ENCODE results near the gene GGACT.
A peak's percentile ranks its signal among the peaks of the same experiment; 100 is the strongest.
"Not testable (repeated sequence)": the region's sequence is repeated elsewhere in the genome, so short reads cannot be mapped to it uniquely, and the experiment has no call there.

GGACT gene

DNA sequence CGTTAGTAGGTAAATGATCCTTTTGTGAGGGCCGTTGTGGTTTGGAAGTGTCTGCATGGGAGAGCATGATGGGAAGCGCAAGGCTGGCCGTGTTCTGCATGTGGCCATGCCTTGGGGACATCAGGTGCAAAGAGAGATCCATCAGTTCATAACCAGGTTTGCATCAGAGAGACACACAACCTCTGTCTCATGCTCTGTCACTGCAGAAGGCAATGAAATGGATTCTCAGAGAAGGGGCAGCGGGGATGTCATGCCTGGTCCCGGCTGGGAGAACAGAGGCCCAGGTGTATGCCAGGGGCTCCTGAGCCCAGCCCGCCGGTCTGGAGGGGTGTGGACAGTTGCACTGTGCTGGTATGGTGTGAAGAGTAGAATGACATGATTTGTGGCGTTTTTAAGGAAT is 60.2 kb downstream of the GGACT start:
- DNase-seq, result no peak

DNA sequence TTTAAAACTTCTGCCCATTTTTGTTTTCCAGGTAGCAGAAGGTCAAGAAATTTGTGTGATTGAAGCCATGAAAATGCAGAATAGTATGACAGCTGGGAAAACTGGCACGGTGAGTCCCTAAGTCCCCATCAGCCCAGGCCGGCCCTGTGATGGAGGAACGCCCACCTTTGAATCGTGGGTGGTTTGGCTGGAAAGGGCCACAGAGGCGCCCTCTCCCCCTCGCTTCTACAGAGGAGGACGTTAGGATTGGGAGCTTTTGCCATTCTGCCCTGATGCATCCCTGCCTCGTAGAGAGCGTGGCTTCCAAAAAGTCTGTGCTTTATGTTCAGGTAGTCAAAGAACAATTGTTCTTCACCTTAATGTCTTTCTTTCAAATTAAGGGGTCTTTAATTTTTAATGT is 60.9 kb downstream of the GGACT start:
- no peak for DNase-seq

DNA sequence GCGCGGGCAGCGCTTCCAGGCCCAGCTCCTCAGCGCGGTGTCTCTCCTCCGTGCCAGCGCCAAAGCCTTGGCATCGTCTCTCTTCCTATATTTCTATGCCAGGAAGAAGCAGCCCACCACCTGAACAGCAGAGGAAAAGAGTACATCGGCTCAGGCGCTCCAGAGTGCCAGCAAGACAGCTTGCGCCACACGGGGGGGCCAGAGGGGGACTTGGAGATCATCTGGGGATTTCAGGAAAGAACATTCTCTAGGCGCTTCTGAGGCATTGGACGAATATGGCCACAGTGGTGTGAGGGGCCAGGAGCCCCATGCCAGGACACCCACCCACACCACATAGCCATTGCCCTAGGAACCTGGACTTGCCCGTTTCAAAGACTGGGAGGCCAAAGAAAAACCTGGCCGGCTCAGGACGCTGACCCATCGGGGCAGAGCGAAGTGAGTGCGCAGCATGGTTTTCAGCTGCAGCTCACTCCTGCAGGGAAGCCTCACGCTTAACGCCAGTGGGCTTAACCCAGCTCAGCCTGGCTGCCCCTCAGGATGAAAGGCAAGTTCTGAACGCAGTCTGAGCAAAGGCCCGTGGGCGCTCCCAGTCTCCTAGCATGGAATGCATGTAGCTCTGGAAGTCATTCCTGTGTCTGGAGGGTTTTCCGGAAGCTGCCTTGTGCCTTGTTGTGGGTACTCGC is 62.1 kb downstream of the GGACT start:
- no peak for DNase-seq

DNA sequence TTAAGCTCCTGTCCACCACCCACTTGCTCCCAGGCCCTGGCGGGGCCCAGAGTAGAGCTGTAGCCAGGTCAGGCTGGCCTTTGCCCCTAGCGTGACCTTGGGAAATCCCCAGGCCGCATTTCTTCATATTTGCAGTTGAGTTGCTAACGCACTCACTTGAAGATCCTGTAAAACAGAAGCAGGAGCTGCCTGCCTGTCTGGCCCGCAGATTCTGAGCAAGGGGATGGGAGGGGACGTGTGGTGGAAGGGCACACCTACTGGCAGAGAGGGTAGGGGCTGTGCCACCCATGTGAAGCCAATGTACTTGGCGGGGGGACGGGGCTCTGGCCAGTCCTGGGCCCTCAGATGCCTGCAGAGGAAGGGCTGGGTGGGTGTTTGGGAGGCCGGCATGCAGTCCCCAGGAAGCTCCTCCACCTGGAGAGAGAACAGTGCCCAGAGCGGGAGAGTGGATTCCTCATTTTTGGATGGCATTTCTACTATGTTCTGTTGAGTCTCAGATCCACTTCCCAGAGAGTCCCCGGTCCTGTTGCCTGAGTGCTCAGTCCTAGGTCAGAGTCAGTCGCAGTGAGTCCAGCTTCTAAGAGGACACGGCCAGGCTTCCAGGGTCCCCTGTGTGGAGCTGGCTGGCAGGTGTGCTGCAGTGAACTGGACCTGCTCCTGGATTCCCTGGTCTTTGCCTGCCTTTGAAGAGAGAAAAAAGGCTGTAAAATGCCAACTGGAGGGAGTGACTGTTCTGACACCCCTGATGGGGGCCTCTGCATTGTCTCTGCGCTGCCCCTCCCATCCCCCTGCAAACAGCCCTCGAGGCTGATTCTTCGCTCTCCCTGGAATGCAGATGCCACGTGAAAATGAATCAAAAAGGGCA is 62.9 kb downstream of the GGACT start:
- DNase-seq, result no peak

DNA sequence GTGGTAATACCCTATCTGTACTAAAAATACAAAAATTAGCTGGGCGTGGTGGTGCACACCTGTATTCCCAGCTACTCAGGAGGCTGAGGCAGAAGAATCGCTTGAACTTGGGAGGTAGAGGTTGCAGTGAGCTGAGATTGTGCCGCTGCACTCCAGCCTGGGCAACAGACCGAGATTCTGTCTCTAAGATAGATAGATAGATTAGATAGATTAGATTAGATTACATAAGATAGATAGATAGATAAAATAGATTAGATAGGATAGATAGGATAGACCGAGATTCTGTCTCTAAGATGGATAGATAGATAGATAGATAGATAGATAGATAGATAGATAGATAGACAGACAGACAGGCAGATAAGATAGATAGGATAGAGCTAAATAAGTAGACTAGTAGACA is 63.9 kb downstream of the GGACT start:
- DNase-seq, result not testable (repeated sequence)

DNA sequence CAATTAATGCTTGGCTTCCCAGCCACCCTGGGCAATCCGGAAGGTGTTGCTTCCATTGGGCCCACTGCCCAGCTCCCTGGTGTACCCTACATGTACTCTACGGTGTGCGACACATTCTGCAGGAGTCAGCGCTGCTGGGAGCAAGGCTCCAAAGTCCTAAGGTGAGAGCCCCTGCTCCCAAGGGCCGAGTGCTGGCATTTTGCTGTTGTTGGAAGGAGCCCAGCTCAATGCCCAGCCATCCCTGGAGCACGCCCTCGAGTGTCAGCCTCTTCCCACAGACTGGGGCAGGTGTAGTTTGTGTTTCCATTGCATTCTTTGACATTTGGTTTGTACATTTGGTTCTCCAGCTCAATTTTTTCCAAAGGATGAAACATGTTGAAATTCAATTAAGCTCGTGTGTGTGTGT is 64.6 kb downstream of the GGACT start:
- no peak for DNase-seq

DNA sequence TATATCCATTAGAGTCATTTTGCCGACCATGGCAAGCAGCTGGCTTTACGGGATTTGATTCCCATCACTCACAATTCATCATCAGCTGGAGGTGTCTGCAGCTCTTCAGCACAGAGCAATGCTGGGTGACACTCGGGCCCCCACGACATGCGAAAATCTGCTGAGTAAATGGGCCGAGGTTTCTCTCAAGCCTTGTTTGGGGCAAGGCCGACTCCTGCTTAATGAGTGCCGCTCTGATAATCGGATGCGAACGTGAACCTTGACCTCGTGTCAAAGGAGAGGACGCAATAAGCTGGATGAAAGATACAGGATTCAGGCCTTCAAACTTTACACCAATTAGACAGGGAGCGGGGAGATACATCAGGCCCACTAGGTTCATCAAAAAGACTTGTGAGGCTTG is 65.2 kb downstream of the GGACT start:
- DNase-seq, result no peak

DNA sequence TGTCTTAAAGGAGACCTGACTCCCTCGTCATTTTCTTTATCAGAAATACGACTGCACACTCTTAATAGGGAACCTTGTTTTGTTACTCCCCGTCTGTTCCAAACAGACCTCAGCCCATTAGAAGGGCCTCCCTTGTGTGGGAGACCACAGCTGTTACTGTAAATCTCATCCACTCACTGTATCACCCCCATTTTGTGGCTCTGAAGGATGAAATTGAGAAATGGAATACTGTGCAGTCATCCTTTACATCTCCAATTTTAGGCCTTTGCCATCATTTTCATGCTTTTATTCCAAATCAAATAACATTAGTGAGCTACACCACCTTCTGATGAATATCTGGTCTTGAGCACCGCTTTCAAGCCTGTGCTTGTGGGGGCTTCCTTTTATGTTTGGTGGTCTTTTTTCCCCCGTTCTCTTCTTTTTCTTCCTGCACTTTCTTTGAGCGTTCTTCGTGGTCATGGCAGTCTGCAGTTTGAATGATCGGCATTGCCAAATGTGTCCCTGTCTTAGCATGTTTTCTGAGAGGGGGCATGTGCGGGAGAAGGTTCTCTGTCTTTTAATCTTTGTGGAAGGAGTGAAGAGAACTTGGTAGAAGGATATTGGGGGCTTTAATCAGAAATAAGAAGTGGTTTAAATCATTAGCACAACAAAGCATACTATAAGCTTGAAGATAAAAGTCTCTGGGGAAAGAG is 65.8 kb downstream of the GGACT start:
- no peak for DNase-seq

DNA sequence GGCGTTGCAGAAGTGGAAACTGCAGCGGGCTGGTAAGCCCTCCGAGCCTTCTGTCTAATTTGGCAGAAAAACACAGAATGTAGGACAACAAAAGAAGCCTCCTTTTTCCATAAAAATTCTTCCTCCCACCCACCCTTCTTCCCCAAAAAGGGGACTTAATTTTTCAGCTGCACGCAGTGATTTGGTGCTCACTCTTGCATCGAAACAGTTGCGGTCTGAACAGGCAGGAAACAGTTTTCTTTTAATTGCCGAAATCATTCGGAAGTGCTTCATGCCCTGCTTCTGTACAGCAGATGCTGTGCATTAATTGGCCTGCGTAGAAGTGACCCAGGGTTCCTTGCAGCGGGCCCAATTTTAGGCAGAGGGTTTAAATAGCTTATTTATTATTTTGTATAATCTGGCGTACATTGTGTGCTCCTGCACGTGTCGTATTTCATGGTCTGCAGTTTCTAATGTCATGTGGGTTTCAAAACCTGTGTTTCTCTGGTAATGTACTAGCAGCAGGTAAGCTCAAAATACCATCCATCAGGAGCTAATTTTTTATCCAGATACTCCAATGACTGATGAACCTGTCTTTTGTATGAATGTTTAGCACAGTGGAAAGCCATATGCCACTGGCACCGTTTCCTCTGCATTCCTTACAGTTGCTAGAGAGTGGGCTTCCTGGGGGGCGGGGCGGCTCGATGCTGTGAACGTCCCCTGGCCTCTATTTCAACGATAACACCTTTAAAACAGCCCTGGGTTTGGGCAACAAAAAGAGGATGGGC is 66.6 kb downstream of the GGACT start:
- no peak for DNase-seq

DNA sequence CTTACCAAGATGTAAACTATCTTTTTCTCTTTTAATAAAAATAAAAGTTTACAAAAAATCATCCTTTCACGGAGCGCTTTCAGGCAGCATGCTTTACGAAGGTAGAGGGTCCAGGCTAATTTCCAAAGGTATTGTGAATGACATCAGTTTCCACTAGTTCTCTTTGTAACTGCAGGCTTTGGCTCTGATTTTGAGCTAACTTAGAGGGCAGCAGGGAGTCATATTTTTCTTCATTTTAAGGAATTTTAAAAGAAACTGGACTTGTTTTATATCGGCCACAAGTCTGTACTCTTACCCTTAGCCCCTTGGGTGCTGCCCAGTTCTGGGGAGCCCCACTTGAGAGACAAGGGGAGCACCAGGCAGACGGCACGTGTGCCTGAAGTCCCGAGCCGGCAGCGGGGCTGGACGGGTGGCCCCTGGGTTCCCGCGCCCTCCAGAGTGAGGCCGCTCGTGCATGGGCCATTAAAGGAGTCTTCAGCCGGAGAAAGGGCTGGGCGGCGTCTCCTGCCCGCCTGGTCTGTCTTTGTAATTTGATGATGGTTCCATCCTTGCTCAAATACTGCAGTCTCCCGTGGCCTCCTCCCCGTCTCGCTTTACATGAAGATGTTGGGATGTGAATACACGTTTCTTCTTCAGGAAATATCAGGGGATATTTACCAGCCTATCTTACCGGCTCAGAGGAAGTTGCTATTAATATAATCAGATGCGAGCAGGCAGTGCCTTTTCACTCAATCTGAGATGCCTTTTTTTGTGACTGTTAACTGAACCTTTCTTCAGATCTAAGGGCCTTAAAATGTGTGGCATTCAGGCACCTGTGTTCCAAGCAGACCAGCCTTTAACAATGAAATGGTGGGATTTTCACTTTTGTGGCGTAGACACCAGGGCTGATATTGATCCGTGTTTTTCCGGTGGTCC is 67.4 kb downstream of the GGACT start:
- no peak for DNase-seq

DNA sequence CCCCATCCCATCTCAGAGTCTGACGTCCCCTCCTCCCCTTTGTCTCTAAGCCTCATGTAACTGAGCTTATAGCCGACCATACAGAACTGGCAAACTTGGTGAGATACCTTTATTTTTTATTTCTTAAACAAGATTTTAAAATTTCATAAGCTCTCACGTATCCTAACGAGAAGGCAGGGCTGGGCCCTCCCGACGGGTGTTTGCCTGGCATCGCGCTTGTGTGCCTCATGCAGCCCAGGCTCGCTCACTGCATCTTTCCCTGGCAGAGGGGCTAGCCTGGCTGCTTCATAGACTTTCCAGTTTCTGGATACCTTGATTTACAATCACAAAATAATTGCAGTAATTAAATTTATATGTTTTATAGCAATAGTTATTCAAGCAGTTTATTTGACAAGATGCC is 69.0 kb downstream of the GGACT start:
- DNase-seq, result no peak

DNA sequence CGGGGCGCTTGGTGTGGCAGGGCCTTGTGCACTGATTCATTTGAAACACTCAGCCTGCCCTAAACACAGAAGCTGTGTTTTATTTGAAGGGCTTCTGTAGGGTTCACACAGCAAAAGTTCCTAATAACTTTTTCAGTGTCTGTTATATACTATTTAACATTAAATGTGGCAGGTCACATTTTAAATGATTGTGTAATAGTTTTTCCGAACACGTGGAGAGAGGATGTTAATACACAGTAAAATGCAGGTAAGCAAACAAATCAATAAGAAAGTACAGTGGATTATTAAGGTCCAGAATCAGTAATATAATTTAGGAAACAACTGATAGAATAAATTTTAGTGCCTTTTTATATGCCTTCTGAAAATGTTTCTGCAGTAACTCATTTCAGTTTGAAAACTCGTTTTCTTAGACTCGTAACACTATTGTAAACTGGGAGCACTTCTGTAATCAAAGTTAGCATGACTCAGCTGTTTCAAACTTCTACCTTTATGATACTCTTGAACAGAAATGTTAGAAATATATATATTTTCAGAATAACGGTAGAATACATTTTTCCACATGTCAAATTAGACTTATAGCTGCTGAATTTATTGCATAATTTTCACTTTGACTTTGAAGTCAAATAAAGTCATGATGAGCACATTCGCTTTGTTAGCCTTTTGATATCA is 70.1 kb downstream of the GGACT start:
- no peak for DNase-seq

DNA sequence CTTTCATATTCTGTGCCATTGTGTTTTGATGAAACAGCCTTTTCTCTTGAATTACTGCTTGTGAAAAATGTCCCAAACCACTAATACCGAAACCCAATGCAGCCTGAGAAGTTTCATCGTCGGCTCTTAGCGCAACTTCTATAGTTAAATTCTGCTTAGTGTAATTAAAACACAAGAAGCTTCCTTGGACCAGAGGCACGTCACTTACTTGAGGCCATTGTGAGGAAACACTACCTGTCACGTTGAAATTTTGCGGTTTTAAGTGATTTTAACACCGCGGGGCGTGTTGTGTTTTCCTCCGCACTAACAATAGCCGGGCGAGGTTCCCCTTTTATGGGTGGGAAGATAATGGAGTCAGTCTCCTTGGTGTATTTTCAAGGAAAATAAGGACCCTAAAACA is 70.9 kb downstream of the GGACT start:
- no peak for DNase-seq

DNA sequence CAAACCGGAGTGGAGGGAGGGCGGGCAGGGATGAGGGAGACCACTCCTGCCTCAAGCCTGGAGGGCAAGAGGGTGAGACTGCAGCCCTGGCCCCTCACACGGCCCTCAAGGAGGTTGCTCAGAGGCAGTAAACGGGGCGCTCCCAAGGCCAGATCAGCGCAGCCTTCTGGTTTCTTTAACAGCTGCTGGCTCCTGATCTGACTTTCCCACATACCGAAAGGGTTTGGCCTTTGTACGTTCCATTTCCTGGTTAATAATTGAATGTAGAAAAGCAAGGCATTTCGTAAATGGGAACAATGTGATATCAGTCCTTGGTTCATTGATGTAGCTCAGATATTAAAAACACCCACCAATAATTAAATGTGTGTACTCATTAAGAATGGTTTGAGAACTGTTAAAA is 71.5 kb downstream of the GGACT start:
- DNase-seq, result no peak

DNA sequence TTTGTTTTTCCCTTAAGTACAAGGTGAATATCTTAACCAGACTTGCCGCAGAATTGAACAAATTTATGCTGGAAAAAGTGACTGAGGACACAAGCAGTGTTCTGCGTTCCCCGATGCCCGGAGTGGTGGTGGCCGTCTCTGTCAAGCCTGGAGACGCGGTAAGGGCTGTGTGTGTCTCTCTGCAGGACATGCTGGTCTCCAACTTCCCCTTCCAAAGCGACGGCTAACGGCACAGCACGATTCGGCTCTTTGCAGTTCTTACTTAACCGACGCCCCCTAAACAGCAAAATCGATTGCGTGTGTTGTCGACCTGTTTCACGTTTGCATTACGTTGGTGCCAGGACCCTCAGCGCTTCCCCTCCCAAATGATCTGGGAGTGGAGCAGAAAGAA is 73.2 kb downstream of the GGACT start:
- DNase-seq, result no peak

DNA sequence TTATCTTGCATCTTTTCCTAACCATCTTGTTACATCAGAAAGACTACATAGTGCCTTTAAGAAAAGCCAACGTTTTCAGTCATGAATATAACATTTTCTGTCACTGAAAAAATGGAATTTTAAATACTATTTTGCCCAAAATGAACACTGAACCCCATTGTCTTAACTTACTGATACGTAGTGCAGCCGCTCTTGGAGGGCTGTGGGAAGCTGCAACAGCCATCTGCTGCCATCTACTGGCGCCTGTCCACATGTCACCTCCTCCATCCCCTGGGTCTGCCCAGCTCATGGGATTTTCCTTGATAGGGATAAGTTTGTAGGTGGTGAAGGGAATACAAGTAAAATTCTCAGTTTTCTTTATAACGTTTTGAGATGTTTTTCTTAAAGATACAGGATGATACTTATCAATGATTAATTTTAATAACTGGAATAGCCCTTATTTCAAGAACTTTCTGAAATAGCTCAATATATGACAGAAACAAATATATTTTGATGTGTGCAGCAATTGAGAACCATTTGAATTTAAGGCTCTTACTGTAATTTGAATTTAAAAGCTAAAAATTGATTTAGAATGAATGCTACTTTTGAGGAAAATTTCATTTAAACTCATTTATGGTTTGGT is 73.7 kb downstream of the GGACT start:
- DNase-seq, result peak; percentile 71 to 72

DNA sequence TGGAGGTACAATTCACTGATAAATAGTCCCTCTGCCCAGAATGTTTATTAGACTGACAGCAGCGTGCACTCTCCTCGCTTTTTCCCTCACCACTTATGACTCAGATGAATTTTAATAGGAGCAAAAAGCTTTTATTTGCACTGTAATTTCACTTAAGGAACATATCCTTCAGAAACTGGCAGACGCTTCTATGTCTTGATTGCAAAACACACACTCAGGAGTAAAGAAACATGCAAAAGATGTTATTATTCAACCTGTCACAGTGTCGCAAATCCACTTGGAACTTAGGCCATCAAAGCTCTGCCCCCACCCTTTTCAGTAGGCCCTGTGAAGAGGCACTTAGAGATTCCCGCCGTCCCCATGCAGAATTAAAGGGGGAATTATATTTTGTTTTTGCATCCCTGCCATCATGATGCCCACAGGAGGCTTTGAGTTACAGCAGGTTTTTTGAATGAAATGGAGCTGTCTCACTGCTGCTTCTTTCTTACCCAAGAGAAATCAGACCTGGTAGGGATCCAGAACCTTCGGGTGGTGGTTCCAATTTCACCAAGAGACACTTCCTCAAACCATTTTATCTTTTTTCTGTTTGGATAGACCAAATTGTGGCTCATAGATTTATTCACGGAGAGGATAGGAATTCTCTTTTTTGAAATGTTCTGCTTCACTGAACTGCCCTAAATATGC is 74.5 kb downstream of the GGACT start:
- DNase-seq, result no peak

DNA sequence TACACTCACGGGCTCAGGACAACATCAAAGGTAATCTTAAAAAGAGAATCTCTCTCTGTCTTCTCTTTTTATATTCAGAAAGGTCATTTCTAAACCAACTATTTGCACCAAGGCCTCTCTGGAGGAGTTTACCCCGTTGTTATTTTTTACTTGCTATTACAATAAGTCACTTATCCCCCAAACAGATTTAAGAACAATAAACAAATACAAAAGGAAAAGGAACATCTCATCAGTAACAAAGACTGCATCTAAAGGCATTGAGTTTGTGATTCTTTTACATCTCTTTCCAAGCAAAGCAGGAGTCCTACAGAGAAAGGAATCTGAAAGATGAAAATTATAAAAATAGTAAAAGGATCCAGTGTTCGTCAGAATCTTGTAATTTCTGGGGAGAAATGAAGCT is 75.4 kb downstream of the GGACT start:
- no peak for DNase-seq

DNA sequence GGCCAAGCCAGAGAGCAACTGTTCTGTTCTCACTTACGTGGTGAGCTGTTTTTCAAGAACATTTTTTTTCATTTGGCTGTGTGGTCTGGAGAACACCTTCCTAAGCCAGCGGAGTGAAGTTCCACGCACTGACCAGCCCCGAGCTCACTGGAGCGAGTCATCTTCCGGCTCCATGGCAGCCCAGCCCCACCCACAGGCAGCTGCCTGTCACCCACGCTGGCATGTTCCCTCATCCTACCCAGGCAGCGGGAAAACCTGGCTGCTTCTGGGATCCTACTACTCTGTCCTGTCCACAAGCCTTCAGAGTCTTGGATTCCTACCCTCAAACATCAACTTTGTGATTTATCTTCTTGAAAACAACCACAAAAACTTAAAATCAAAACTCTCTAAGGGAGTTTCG is 76.2 kb downstream of the GGACT start:
- no peak for DNase-seq

DNA sequence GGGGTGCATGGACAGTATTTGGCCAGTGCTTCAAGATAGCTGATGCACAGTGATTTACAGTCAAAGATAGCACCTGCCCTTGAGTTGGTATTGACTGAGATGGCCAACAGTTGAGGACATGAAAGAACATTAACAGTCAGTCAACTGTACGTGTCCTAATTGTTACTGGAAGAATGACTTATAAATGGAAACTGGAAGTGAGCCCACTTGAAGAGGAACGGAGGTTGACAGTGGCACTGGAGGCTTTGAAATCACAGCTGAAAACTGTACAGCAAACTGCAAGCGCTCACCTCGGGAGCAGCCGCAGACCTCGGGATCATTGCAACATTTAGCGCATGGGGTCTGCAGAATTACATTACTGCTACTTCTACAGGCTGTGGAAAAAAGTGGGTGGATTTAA is 77.1 kb downstream of the GGACT start:
- no peak for DNase-seq
